Effector memory CD8-positive, alpha-beta T cell (primary cell): ENCODE results near the gene TMEM217.

ENCODE experiments used
- ATAC-seq: fragments of 150-1000 bp; cut with Tn5 transposase; replicated peaks from 2 replicates; pipeline ENCODE4 v1.10.0; 2021; ENCODE audit warnings: mild to moderate bottlenecking, moderate library complexity
- DNase-seq, 3 experiments: peaks; one replicate each; pipeline ENCODE4 v3.0.0; 2021
- H3K27ac Mint-ChIP-seq, 2 donors: one replicate each; pipeline ENCODE4 v1.8.0; 2022; ENCODE audit warnings: mild to moderate bottlenecking in 2 of 2, mixed read lengths in 2 of 2, moderate library complexity in 2 of 2
- H3K27me3 Mint-ChIP-seq, 2 donors: one replicate each; pipeline ENCODE4 v1.8.0; 2022; ENCODE audit warnings: mixed read lengths in 2 of 2
- H3K36me3 Mint-ChIP-seq: one replicate; pipeline ENCODE4 v1.8.0; 2022; ENCODE audit warnings: mild to moderate bottlenecking, moderate library complexity, mixed read lengths; ENCODE audit not compliant: insufficient read depth
- H3K4me1 Mint-ChIP-seq, 2 donors: one replicate each; pipeline ENCODE4 v1.8.0; 2022; ENCODE audit warnings: low read depth in 2 of 2, mixed read lengths in 2 of 2
- H3K4me3 Mint-ChIP-seq, 2 donors: one replicate each; pipeline ENCODE4 v1.8.0; 2022; ENCODE audit warnings: mild to moderate bottlenecking in 2 of 2, mixed read lengths in 2 of 2, moderate library complexity in 2 of 2
- H3K9me3 Mint-ChIP-seq, 2 donors: one replicate each; pipeline ENCODE4 v1.8.0; 2022; ENCODE audit warnings: mixed read lengths in 2 of 2

The TMEM217 gene

DNA sequence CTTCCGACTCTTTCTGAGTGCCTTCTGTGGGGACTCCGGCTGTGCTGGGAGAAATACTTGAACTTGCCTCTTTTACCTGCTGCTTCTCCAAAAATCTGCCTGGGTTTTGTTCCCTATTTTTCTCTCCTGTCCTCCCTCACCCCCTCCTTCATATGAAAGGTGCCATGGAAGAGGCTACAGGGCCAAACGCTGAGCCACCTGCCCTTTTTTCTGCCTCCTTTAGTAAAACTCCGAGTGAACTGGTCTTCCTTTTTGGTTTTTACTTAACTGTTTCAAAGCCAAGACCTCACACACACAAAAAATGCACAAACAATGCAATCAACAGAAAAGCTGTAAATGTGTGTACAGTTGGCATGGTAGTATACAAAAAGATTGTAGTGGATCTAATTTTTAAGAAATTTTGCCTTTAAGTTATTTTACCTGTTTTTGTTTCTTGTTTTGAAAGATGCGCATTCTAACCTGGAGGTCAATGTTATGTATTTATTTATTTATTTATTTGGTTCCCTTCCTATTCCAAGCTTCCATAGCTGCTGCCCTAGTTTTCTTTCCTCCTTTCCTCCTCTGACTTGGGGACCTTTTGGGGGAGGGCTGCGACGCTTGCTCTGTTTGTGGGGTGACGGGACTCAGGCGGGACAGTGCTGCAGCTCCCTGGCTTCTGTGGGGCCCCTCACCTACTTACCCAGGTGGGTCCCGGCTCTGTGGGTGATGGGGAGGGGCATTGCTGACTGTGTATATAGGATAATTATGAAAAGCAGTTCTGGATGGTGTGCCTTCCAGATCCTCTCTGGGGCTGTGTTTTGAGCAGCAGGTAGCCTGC, 83.2 kb downstream of the TMEM217 start:
- Mint-ChIP-seq H3K4me1 (peaks cover 54 to 57% of the 10 kb centered on the region in 2 donors), H3K27ac (peak overlapping the region; percentile 95 to 98), H3K27me3 (no peaks in the 10 kb centered on the region), H3K36me3 (peaks cover 73% of the 10 kb centered on the region), H3K4me3 (peak overlapping the region; percentile 94 to 96), H3K9me3 (no peaks in the 10 kb centered on the region)
- DNase-seq (no peak), ATAC-seq (no peak)

DNA sequence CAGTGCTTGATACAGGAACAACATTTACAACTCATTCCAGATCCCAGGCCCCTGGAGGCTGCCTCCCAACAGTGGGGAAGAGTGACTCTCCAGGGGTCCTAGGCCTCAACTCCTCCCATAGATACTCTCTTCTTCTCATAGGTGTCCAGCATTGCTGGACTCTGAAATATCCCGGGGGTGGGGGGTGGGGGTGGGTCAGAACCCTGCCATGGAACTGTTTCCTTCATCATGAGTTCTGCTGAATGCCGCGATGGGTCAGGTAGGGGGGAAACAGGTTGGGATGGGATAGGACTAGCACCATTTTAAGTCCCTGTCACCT, 83.8 kb downstream of the TMEM217 start:
- ATAC-seq (no peak), DNase-seq (no peak)
- no peaks in the 10 kb centered on the region for H3K27me3 Mint-ChIP-seq
- peaks cover 58 to 61% of the 10 kb centered on the region in 2 donors for H3K4me1 Mint-ChIP-seq
- peaks cover 77% of the 10 kb centered on the region for H3K36me3 Mint-ChIP-seq
- H3K9me3 Mint-ChIP-seq: no peaks in the 10 kb centered on the region
- H3K27ac Mint-ChIP-seq: peak overlapping the region; percentile 95 to 98
- peak overlapping the region; percentile 94 to 96 for H3K4me3 Mint-ChIP-seq

DNA sequence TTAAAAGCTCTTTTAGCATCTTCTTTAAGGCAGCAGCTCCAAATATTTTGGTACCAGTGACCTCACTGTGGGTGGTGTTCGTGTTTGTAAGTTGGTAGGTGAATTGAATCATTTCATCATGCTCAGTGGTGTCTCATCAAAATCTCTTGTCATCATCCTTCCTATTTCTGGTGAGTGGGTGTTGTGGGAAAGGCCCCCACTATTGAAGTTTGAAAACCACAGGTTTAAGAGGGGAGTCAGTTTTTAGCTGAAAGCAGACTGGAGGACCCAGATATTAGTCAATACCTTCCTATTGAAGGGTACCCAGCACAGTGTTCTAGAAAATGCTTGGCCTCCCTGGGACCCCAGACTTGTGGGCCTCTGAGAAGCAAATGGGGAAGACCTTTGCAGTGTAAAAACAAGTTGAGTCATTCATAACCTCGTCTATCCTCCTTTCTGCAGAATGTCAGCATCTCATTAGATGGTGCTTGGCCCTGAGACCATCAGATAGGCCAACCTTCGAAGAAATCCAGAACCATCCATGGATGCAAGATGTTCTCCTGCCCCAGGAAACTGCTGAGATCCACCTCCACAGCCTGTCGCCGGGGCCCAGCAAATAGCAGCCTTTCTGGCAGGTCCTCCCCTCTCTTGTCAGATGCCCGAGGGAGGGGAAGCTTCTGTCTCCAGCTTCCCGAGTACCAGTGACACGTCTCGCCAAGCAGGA, 84.3 kb downstream of the TMEM217 start:
- no peaks in the 10 kb centered on the region for H3K9me3 Mint-ChIP-seq
- peak overlapping the region; percentile 95 to 98 for H3K27ac Mint-ChIP-seq
- no peak for ATAC-seq
- H3K4me1 Mint-ChIP-seq: peaks cover 60 to 64% of the 10 kb centered on the region in 2 donors
- DNase-seq: no peak
- no peaks in the 10 kb centered on the region for H3K27me3 Mint-ChIP-seq
- peak overlapping the region; percentile 94 to 96 for H3K4me3 Mint-ChIP-seq
- H3K36me3 Mint-ChIP-seq: peaks cover 80% of the 10 kb centered on the region

DNA sequence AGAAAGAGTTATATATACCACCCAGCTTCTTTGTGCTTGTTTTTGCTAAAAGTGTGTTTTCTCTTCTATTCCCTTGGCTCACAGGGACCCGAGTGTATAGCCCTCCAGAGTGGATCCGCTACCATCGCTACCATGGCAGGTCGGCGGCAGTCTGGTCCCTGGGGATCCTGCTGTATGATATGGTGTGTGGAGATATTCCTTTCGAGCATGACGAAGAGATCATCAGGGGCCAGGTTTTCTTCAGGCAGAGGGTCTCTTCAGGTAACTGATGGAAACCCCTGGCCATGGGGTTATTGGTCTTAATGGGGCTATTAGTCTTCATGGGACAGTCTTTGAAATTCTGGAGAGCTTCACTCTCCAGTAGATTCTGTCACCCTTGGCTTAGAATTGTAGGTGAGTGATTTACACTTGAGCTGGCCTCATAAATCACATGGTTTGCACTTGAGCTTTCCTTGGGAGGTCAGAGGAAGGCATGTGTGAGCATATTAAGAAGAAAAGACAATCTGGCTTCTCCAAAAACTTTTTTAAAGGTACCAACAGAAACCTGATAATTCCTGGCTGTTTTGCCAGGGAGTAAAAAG, 84.9 kb downstream of the TMEM217 start:
- H3K9me3 Mint-ChIP-seq: no peaks in the 10 kb centered on the region
- ATAC-seq (no peak), DNase-seq (no peak)
- peak overlapping the region; percentile 94 to 96 for H3K4me3 Mint-ChIP-seq
- peaks cover 80% of the 10 kb centered on the region for H3K36me3 Mint-ChIP-seq
- no peaks in the 10 kb centered on the region for H3K27me3 Mint-ChIP-seq
- H3K4me1 Mint-ChIP-seq: peaks cover 56 to 63% of the 10 kb centered on the region in 2 donors
- peak overlapping the region; percentile 95 to 98 for H3K27ac Mint-ChIP-seq

DNA sequence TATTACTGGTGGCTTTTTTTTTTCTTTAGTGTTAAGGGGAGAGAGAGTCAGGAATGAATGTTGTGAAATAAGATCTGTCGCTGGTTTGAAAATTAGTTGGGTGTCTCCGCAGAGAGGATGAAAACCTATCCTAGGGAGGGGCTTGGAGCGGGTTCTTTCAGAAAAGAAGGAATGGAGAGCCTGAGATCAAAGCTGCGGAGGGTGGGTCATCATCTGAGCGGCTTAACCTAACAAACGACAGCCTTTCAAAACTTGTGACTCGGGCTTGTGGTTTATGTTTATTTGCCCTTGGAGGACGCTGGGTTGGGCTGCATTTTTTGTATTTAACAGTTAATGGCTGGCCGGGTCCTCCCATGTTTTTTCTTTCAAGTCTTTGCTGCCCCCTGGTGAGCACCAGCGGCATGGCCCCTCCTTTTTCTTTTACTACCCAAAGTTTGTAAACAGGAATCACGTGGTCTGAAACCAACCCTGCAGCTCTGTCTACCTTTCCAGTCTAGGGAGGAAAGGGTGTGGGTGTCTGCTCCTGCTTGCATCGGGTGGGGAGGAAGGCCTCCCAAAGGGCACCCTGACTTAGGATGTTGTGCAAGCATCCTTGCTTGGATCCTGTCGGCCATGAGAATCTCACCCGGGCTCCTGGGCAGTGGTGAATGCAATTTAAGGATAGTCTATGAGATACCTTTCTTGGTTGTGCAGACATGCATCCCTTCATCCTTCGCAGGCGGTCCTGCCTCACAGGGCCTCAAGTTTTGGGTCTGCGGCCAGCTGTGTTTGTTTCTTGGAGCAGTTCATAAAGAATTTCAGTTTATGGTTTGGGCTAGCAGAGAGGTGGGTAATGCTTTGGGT, 85.8 kb downstream of the TMEM217 start:
- H3K27ac Mint-ChIP-seq: peak overlapping the region; percentile 95 to 98

DNA sequence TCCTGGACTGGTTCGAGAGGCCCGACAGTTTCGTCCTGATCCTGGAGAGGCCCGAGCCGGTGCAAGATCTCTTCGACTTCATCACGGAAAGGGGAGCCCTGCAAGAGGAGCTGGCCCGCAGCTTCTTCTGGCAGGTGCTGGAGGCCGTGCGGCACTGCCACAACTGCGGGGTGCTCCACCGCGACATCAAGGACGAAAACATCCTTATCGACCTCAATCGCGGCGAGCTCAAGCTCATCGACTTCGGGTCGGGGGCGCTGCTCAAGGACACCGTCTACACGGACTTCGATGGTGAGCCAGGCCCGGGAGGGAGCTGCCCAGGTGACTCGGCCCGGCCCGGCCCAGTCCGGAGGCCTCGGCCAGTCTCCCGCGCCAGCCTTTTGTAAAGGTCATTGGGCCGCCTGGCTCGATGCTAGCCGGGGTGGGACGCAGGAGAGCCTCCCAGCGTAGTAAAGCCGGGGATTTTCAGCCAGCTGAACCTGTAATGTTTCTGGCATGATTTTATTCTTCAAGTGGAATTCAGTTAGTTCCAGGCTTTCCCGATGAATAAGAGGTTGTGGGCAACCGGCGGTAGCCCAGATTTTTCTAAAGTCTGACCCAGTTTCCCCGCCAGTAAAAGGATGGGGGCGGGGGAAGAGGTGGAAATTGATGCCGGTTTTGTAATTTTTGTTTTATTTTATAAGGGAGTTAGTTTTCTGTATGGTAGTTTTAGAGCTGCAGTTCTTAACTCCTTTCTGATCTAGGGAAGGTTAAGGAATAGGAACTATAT, 86.6 kb downstream of the TMEM217 start:
- peaks cover 75% of the 10 kb centered on the region for H3K36me3 Mint-ChIP-seq
- peak; percentile 30 to 43 (median 31) for DNase-seq

More for the DNA sequence above, 85.8 kb downstream of the TMEM217 start:
- H3K4me1 Mint-ChIP-seq: peaks cover 48 to 56% of the 10 kb centered on the region in 2 donors
- peak overlapping the region; percentile 94 to 96 for H3K4me3 Mint-ChIP-seq
- ATAC-seq (peak; percentile 30), DNase-seq (peak; percentile 92 to 96 (median 94))
- H3K27me3 Mint-ChIP-seq: no peaks in the 10 kb centered on the region
- H3K9me3 Mint-ChIP-seq: no peaks in the 10 kb centered on the region
- H3K36me3 Mint-ChIP-seq: peaks cover 79% of the 10 kb centered on the region

DNA sequence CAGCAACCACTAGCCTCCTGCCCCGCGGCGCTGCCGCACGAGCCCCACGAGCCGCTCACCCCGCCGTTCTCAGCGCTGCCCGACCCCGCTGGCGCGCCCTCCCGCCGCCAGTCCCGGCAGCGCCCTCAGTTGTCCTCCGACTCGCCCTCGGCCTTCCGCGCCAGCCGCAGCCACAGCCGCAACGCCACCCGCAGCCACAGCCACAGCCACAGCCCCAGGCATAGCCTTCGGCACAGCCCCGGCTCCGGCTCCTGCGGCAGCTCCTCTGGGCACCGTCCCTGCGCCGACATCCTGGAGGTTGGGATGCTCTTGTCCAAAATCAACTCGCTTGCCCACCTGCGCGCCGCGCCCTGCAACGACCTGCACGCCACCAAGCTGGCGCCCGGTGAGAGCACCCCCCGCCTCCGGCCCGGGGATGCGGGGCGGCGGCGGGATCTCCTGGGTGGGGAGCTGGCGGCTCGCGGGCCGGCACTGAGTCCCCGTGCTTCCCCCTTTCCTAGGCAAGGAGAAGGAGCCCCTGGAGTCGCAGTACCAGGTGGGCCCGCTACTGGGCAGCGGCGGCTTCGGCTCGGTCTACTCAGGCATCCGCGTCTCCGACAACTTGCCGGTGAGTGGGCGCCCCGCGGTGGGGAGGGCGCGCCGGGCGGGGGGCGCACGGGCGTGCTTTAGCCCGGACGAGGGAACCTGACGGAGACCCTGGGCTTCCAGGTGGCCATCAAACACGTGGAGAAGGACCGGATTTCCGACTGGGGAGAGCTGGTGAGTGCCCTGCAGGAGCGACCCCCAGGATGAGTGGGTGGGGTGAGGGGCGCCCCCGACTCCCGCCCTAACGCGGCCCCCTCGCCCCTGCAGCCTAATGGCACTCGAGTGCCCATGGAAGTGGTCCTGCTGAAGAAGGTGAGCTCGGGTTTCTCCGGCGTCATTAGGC, 87.4 kb downstream of the TMEM217 start:
- Mint-ChIP-seq H3K4me3 (peak overlapping the region; percentile 94 to 96), H3K36me3 (peaks cover 66% of the 10 kb centered on the region), H3K4me1 (peaks cover 43 to 46% of the 10 kb centered on the region in 2 donors), H3K27me3 (no peaks in the 10 kb centered on the region), H3K27ac (peak overlapping the region; percentile 95 to 98), H3K9me3 (no peaks in the 10 kb centered on the region)
- peak; percentile 44 to 54 (median 45) for DNase-seq
- ATAC-seq: peak; percentile 5

More for the DNA sequence above, 86.6 kb downstream of the TMEM217 start:
- H3K4me3 Mint-ChIP-seq: peak overlapping the region; percentile 94 to 96
- no peaks in the 10 kb centered on the region for H3K27me3 Mint-ChIP-seq
- H3K27ac Mint-ChIP-seq: peak overlapping the region; percentile 95 to 98
- ATAC-seq: no peak
- H3K9me3 Mint-ChIP-seq: no peaks in the 10 kb centered on the region
- H3K4me1 Mint-ChIP-seq: peaks cover 44 to 53% of the 10 kb centered on the region in 2 donors

DNA sequence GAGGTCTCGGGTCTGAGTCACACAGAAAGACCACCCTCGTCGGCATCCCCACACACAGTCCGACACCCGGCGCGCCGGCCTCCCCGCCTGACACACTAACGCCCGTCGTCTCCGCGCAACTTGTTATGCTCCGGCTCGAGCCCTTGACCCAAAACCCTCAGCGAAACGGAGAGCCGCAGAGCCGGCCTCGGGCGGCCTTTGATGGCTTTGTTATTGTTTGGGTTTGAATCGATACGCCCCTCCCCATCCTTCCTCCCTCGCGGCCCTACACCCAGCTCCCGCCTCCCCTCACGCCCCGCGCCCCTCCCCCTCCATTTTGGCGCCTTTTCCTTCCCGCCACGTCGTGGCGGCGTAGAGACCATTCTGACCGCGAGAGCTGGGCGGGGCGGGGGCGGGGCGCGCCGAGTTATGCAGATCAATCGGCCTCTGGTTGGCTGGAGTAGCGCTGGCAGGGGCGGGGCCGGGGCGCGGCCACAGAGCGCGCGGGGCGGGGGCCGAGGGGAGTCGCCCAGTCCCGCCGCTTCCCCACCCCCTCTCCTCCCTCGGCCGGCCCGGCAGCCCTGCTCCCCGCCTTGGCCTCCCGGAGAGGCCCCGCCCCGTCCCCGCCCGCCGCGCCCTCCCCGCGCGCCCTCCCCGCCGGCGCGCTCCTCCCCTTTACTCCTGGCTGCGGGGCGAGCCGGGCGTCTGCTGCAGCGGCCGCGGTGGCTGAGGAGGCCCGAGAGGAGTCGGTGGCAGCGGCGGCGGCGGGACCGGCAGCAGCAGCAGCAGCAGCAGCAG, 88.3 kb downstream of the TMEM217 start, which contains the start of gene PIM1:
Gene PIM1 (plus strand): TSS at position 657 of the 777 bp plus-strand sequence. CDS start 424 bp downstream, outside the sequence.
- Mint-ChIP-seq H3K4me1 (peaks cover 35 to 42% of the 10 kb centered on the region in 2 donors), H3K27ac (peak within 1 kb of the TSS; percentile 95 to 98)

DNA sequence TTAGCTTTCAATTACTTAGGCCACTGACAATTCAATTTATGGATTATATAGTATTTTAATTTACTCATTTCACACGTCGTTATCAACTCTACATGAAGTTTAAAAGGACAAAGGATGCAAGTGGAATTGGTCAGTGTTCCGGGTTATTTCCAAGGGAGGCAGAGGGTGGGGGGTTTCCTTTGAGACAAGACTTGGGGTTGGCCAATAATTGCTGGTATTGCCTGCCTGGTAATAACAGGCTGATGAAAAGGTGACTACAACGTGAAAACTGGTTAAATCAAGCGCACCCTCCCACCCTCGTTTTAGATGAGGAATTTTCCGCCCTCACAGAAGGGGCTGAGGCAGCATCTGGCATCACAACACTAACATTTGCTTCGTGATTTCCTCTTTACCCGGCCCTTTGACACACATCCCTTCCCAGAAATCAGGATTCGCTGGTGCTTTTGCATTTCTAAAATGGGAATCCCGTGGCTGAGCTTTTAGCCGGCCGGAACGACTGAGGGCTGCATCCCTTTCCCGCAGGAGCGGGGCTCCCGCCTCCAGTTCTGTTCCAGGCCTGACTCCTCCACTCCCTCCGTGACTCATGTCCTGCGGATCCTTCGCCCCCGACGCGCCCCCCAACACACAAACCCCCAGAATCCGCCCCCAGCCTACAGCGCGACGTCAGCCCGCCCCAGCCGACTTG, 89.0 kb downstream of the TMEM217 start:
- no peak for ATAC-seq
- Mint-ChIP-seq H3K36me3 (peaks cover 50% of the 10 kb centered on the region), H3K9me3 (no peaks in the 10 kb centered on the region), H3K4me3 (peak overlapping the region; percentile 94 to 96), H3K27me3 (no peaks in the 10 kb centered on the region), H3K4me1 (peaks cover 28 to 38% of the 10 kb centered on the region in 2 donors), H3K27ac (peak overlapping the region; percentile 95 to 98)
- DNase-seq: no peak

More for the DNA sequence above, 88.3 kb downstream of the TMEM217 start, which contains the start of gene PIM1:
- no peaks in the 10 kb centered on the region for H3K9me3 Mint-ChIP-seq
- peak; percentile 89 to 93 (median 91) for DNase-seq
- H3K27me3 Mint-ChIP-seq: no peaks in the 10 kb centered on the region
- peak; percentile 77 for ATAC-seq
- H3K4me3 Mint-ChIP-seq: peak within 1 kb of the TSS; percentile 94 to 96
- H3K36me3 Mint-ChIP-seq: peaks cover 58% of the 10 kb centered on the region

DNA sequence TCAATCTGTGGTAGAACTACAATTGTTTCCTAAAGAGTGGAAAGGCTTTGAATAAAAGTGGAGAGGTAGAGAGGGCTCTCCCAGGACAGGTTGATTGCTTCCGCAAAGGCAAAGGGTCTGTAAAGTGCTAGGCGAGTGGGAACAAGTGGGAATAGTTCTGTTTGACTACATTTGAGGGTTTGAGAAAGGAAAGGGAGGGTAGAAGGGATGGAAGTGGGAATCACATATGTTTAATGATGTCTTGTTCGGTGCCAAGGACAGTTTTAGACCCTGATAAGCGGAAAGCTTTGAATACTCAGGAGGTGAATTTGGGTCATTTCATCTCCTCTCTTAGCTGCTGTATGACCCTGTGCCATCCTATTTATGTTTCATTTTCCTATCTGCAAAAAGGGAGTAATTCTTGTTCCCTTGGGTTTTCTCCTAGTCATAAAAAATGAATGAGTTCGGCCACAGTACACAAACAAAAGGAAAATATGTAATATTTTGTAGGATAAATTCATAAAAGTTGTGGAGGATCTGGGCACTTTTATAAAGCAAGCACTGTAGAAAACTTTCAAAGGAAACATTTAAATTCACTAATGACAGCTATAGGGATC, 89.7 kb downstream of the TMEM217 start:
- Mint-ChIP-seq H3K9me3 (no peaks in the 10 kb centered on the region), H3K4me1 (peaks cover 21 to 31% of the 10 kb centered on the region in 2 donors), H3K36me3 (peaks cover 43% of the 10 kb centered on the region), H3K27me3 (no peaks in the 10 kb centered on the region), H3K27ac (peak overlapping the region; percentile 95 to 98), H3K4me3 (peak overlapping the region; percentile 47 to 94)
- DNase-seq (no peak), ATAC-seq (no peak)
